Activated CD4-positive, alpha-beta T cell treated with anti-CD3 and anti-CD28 coated beads, Interleukin-10, Interleukin-2, amounts not matched to agents 100 ng/mL and 50 ng/mL, durations not matched to agents 16 hours and 8 hours (primary cell): ENCODE measurements around the gene DPF3.

Experiments used
- DNase-seq: peaks from one replicate; pipeline ENCODE4 v3.0.0-alpha.2; 2020

DPF3 gene

DNA sequence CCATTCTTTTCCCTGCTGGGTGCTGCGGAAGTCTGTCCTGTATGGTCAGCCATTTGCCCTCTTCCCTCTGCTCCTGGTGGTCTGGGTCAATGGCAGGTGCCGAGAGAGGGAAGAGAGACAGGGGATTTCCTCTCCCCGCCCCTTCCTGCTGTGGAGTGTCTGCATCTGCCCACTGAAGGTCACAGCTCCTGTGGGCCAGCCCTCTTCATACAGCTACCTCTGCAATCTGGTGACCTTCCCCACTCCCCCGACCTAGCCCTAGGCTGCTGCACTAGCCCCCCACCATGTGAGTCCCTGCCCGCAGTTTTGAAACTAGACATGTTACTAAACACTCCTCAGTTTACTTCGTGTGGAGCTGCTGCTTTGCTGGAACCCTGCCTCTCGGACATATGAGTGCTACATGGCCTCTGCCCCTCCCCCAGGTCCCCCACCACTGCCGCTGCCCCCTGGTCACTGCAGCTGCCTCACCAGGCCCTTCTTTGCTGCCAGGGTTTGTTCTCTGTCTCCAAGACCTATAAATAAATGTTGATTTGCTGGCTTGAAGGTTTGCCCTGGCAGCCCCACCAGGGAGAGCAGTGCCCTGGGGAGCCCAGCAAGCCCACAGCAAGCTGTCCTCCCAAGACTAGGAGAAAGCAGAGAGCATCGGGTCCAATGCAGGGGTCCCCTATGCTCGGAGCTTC, 102.9 kb downstream of the DPF3 start:
- DNase-seq, result no peak

DNA sequence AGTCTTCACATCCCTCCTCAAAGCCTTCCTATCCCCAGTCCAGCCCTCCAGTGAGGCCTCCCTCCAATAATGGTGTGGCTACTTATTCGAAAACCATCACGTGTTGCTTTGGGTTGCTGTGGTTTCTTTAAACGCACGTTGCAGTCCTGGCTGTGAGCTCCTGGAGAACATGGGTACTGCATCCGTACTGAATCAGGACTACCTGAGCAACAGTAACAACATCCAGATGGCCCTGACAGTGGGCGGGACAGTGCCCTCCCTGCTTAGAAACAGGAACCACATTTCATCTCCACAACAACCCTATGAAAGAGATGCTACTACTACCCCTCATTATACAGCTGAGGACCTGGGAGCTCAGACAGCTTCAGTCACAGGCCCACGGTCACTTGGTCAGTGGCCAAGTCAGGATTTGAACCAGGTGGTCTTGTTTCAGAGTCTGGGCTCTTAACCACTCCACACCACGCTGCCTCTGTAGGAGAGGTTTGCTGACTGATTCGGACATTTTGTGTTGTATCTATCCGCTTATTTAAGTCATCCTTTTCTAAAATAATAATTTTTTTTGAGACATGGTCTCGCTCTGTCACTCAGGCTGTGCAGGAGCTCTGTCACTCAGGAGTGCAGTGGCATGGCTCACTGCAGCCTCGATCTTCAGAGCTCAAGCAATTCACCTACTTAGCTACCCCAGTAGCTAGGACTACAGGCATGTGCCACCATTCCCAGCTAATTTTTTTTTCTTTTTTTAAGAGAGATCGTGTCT, 104.8 kb downstream of the DPF3 start:
- DNase-seq, result no peak

DNA sequence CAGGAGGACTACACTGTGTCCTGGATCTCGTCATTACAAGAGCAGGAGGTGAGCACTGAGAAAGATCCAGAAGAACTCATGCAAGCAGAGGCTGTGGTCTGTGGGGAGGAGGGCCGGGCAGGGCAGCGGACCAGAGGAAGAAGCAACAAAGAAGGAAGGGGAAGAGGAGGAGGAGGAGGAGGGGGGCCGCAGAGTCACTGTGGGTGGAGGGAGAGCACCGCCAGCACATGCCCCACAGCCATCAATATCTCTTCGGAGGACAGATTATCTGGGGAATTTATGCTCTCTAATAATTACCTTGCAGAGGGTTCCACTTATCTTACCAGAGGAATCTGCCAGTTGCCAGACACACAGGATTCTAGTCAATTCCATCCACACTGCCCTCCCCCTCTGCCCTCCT, 105.6 kb downstream of the DPF3 start:
- DNase-seq, result no peak

DNA sequence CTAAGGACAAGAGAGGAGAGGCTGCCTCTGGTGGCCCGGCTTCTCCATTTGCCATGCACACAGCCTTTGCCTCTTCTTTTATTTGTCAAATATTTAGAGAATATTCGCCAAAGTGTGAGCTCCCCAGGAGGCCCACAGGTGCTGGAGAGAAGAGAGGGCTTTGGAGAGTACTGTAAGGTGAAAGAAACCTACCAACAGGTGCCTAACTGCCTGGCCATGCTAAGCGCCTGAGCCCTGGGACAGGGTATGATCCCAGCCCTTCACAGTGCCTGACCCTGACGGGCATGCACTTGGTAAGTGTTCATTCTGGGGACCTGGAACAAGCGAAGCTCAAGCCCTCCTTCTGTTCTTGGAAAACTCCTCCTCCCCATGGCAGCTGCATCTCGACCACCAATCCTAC, 106.1 kb downstream of the DPF3 start:
- no peak for DNase-seq

DNA sequence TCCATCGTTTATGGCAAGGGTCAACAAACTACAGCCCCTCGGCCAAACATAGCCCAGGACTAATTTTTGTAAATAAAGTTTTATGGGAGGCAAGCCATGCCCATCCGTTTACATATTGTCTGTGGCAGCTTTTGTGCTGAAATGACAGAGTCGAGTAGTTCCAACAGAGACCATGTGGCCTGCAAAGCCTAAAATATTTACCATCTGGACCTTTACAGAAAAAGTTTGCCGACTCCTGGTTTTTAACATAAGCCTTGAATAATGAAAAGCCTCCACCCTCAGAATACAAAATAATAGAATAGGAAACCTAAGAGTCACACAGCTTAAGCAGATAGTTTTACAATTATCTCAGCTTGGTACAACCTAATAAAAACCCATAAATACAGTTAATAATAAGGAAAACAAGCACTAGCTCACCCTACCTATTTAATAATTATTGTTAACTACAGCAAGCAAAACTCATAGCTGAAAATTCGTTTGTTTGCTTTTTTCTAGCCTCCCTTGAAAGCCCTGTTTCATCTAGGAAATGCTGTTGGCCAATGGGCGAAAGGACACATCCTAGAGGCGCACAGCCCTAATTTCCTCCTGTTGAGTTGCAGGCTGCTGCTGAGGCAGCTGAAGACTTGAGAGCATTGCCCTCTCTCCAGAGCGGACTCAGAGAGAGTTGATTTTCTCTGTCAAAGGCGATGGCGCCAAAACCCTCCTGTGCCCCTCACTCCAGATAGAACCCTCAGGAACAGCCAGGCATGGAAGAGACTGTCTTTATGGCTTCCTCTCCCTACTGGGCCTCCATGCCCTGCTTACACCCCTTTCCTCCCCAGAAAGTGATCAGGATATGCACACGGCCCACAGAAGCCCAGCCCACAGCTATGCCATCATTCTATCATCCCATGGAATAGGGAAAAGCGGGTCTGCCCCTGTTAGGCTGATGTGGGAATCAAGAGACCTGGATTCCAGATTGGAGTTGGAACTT, 107.2 kb downstream of the DPF3 start:
- no peak for DNase-seq

DNA sequence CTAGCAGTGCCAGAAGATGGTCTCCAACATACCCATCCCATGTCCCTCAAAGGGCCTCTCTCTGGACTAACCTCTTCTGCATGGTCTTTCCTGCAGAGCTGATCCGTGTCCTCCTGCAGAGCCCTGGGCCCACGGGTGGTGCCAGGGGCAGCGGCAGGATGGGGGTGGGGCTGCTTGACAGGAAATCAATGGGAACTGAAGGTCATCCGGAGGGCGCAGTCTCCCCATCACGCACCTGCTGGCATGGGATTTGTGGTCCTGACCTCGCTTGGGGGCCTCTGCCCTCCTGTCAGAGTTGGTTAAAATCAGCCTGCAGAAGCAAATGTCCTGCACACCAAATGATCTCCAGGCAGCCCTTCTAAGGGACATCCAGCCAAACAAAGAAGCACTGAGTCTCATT, 110.2 kb downstream of the DPF3 start:
- DNase-seq, result no peak

DNA sequence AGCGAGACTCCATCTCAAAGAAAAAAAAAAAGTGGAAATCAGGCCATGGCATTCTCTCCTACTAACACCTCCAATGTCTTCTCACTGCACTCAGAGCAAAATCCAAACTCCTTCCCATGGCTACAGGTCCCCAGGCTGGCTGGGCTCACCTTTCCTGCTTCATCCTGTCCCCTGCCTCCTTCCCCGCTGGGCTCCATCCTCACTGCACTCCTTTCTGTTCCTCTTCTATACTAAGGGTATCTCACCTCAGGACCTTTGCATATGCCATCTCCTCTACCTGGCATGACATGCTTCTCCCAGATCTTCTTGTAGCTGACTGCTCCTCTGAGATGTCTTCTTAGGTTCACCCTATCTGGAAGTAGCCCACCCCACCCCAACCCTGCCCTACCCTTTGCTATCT, 111.1 kb downstream of the DPF3 start:
- DNase-seq, result no peak

DNA sequence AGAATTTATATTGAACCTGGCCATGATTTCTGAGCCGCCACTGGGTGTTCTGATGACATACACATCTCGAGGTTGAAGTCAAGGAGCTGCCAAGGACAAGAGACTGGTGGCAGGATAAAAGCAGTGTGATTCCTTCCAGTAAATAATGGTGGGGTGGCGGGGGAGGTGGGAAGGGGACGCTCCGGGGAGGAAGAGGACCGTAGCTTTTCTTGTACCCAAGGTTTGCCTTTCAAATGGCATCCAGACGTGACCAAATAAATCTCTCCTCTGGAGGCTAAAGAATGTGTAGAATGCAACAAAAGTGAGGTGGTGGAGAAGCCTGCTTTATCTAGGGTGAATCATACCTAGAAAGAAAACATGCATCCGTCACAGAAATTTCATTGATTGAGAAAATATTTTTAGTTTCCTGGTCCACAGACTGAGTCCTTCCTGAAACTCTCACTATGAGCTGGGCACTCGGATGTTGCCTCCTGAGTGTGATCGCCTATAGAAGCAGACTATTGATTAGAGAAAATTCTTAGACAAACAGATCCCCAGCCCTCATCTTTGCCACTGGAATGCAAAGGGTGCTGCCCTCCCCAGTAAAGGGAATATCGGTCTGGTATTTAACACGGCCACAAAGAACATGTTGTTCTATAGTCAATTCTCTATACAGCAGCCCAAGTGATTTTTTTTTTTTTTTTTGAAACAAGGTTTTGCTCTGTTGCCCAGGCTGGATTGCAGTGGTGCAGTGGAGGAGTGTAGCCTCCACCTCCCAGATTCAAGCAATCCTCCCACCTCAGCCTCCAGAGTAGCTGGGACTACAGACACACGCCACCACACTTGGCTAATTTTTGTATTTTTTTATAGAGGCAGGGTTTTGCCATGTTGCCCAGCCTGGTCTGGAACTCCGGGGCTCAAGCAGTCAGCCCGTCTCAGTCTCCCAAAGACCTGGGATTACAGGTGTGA, 112.1 kb downstream of the DPF3 start:
- no peak for DNase-seq

DNA sequence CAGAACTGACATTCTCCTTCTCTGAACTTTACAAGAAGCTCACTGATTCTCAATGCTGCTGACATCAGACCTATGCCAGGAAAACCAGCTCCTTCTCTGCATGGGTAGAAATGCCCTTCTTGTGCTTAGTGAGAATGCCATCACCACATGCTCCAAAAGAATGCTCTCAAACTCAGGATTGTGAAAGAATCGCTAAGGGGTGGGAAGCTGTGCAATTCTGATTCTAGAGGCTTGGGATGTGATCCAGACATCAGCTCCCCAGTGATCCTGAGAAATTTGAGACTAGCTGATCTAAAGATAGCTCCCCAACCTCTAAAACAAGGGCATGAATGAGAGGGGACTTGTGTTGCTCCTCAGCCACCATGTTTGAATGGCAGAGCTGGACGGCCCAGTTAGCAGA, 113.2 kb downstream of the DPF3 start:
- no peak for DNase-seq

DNA sequence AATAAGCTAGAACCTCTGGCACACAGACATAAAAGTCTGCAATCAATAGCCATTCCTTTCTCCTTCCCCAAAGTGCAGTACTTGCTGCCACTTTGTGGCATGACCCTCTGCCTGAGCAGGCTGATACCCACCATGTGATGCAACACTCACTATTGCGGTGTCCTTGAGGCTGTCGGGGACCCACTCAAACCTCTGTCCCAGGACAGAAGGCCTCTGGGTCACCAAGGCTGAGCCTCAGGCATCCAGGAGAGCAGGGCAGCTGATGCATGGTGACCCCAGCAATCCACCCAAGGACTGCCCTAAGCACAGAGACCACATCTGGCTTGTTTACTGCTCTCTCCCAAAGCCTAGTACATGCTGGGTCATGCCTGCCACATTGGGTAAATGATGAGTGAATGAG, 114.2 kb downstream of the DPF3 start:
- DNase-seq, result no peak

DNA sequence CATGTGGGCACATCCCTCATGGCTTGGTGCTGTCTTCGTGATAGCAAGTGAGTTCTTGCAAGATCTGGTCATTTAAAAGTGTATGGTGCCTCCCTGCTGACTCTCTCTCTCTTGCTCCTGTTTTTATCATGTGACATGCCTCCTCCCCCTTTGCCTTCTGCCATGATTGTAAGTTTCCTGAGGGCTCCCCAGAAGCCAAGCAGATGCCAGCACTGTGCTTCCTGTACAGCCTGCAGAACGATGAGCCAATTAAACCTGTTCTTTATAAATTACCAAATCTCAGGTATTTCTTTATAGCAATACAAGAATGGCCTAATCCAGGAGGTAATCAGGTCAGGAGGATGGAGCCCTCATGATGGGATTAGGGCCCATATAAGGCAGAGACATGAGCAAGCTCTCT, 116.3 kb downstream of the DPF3 start:
- DNase-seq, result no peak

DNA sequence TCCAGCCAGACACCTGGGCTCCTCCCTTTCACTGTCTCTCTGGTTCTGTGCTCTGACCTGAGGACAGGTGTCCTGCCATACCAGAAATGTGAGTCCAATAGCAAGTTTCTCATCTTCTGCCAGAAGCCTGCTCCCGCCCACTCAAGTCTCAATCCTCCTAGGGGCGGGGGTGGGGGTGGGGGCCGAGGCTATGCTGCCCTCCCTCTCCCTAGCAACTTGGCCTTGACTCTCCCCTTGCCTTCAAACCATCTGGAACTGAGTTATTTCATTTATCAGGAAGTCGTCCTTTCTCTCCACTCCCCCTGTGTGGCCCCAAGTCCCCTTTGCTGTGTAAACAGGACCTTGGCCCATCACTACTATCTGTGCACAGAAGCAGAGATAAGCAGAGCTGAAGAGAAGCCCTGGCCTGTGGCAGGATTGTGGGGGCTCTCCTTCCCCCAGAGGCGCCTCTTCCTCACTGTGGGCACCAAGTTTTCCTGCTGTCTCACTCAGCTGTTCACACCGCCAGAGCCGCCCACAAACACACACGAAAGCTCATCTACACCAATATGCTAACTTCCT, 117.1 kb downstream of the DPF3 start:
- DNase-seq, result no peak

DNA sequence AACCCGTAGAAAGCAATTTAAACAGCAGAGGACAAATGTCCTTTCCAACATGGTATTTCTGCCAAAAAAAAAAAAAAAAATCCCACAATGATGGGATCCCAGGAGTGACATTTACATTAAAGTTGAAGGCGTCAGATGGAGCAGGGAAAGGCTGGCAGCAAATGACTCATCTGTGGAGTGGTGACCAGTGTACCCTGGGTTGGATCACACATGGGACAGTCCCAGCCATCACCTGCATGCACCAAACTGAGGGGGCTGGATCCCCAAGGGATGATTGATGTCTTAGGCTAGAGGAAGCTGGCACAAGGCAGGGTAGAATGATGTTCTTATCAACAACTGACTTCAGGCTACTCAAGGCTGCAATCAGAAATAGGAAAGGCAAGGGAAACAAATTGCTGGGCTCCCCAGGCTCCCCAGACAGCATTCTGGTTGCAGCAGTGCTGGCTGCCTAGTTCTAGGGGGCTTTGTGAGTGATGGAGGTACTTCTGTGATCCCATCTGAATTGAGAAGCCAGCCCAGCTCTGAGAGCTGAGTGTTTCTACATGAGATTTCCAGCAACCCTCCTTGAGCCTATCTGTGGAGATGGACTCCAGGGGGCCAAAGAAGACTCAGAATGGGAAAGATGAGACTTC, 117.9 kb downstream of the DPF3 start:
- no peak for DNase-seq

DNA sequence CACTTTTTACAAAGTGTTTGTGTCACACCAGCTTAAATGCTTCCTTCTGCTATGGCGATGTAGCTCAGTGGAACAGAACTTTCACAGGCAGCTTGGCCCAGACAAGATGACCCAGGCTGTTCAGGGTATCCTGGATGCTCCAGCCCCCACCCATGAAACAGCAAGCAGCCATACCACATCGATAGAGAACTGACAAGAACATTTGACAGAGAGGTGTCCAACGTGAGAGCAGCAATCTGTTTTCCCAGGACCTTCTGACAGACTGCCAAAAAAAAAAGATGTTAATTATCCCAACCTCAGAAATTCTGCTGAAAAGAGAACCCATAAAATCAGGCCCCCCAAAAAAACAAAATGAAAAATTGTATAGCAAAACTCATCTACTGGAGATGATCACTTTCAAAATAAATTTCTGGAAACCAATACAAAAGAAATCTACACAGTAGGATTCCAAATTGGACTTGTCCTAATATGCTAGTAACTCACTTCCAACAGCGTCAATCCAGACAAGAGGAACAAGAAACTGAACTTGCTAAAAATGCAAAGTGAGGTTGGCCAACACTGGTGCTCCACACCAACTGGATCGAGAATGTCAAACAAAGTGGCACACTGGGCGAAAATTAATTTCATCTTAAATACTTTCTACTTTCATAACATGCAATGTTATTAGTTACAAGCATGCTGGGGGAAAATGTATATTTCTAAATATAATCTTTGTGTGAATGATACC, 118.8 kb downstream of the DPF3 start:
- DNase-seq, result no peak

DNA sequence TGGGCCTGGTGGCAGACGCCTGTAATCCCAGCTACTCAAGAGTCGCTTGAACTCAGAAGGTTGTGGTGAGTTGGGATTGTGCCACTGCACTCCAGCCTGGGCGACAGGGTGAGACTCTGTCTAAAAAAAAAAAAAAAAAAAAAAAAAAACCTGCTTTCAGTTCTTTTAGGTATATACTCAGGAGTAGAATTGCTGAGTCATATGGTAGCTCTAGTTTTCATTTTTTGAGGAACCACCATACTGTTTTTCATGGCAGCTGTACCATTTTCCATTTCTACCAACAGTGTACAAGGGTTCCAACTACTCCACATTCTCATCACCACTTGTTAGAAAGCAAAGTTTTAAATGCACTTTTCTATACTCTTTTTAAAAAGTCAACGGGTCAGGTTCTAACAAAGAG, 119.8 kb downstream of the DPF3 start:
- no peak for DNase-seq

DNA sequence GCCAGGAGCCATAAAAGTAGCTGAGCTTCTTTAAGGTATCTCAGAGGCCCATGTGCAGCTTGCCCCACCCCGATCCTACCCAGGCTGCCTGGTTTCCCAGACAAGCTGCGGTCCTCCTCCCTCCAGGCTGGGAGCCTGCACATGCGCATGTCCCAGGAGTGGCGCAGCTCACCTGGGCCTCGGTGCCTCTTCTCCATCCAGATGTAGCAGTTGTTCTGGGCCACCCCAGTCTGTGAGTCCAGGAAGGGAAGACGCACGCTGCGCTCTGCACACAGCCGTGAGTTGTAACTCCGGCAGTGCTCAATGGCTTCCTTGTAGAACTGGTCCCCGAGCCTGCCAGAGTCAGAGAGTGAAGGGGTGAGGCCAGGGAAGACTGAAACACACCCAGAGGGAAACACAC, 122.3 kb downstream of the DPF3 start:
- DNase-seq, result no peak

DNA sequence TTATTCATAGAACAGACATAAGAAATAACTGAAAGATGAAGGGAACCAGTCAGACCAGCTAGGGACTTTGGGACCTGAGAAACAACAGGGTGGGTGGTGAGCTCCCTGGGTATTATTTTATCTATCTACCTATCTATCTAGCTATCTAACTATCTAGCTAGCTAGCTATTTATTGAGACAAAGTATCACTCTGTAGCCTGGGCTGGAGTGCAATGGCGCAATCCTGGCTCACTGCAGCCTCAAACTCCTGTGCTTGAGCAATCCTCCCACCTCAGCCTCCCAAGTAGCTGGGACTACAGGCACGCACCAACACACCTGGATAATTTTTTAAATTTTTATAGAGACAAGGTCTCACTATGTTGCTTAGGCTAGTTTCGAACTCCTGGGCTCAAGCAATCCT, 127.6 kb downstream of the DPF3 start:
- DNase-seq, result no peak

DNA sequence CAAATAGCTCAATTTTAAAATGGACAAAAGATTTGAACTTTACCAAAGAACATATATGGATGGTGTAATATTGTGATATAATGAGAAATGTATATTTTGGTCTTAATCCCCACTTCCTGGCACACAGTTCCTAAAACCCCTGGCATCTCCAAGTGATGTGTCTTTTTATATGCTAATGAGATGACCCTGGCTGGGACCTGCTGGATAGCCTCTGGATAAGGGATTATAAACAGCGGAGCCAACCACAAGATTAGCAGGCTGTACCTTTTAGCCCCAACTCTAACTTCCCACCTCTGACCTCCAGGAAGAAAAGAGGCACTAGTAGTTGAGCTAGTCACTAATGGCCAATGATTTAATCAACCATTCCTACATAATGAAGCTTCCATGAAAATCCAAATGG, 130.0 kb downstream of the DPF3 start:
- DNase-seq, result no peak

DNA sequence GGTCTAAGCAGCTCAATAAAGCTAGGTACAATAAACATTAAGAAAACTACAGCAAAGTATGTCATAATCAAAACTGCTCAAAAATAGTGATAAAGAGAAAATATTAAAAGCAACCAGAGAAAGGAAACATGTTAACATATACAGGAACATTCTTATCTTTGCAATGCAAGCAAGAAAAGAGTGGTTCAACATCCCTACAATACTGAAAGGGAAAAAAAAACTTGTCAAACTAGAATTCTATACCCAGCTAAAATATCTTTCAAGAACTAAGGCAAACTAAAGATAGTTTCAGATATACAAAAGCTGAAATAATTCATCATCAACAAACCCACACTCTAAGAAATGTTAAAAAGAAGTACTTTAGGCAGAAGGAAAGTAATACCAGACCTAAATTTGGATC, 134.2 kb downstream of the DPF3 start:
- no peak for DNase-seq

DNA sequence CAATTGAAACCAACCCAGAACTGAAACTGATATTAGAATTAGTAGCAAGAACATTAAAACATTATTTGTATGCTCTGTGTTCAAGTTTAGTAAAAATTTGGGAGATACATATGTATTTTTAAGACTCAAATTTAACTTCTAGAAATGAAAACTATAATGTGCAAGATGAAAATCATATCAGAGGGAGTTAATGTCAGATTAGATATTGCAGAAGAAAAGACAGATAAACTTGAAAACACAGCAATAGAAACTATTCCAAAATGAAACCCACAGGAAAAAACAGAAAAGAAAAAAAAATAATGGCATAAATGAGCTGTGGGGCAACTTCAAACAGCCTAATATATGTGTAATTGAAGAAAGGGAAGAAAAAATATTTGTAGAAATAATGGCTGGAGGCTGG, 134.9 kb downstream of the DPF3 start:
- no peak for DNase-seq

DNA sequence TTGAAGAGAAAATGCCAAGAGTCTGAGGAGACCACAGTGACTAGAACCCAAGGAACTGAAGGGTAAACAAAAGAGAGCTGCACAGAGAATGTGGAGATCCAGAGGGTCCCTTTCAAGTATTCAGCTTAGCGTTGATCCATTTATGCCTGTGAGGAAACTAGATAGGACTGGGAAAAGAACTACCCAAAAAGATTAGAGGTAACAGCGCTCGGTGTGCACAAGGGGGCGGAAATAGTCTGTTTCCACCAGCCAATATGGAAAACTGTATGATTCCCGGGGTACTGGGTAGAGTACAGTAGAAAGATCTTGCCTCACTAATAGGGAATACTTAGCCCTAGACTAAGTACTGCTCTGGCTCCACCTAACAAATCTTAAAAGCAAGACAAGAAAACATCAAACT, 135.5 kb downstream of the DPF3 start:
- no peak for DNase-seq
